Prostate gland (tissue), 2 donors: ENCODE measurements around the gene CACNA2D4. TPM values are rescaled to one million over a fixed set of nuclear protein-coding genes. Genes with fewer than 3 reads are reported as not detected.

Experiments used
- DNase-seq: peaks from one replicate; pipeline ENCODE4 v3.0.0-alpha.2; 2019; ENCODE audit warnings: low spot score
- H3K27ac ChIP-seq, 2 donors: fragments of 200-600 bp; sonication (generic); 2 replicates each; pipeline ENCODE4 v1.5.1; 2017 to 2019
- H3K27me3 ChIP-seq: fragments of 200-600 bp; sonication (generic); replicated peaks from 2 replicates; pipeline ENCODE4 v1.5.1; 2019; ENCODE audit not compliant: insufficient read depth
- H3K36me3 ChIP-seq, 2 donors: fragments of 200-600 bp; sonication (generic); 1 replicate in 1 of 2; 2 replicates in 1 of 2; pipeline versions ENCODE4 v1.5.1 to v1.8.1; 2017 to 2019
- H3K4me1 ChIP-seq: fragments of 200-600 bp; sonication (generic); replicated peaks from 2 replicates; pipeline ENCODE4 v1.5.1; 2019
- H3K4me3 ChIP-seq, 2 donors: fragments of 200-600 bp; sonication (generic); 2 replicates each; pipeline ENCODE4 v1.5.1; 2017 to 2019
- H3K9me3 ChIP-seq: fragments of 200-600 bp; sonication (generic); 2 replicates; pipeline ENCODE4 v1.5.1; 2017
- CTCF ChIP-seq, 4 experiments: fragments of 200-600 bp in 2 of 4; fragments of 450-650 bp in 2 of 4; sonication (generic) in 2 of 4; IDR thresholded peaks; 1 replicate in 3 of 4; 2 replicates in 1 of 4; pipeline ENCODE4 v1.5.1; 2016 to 2019; ENCODE audit warnings: antibody characterized with exemption in 4 of 4, mild to moderate bottlenecking in 2 of 4, moderate library complexity in 2 of 4
- POLR2A ChIP-seq: fragments of 450-650 bp; IDR thresholded peaks from one replicate; pipeline ENCODE4 v1.6.1; 2016; ENCODE audit warnings: antibody characterized with exemption, mild to moderate bottlenecking
- POLR2AphosphoS5 ChIP-seq: sonication (generic); formaldehyde crosslinking; IDR thresholded peaks from one replicate; pipeline ENCODE4 v1.6.1; 2017; ENCODE audit warnings: antibody characterized with exemption
- WGBS: methylation state at CpG from one replicate; pipeline ENCODE4 v1.1.5; 2018; 5-methylcytosine and 5-hydroxymethylcytosine counted together
- intact Hi-C: fragments of 100-400 bp; cut with DNase I; formaldehyde crosslinking; loops from one replicate; pipeline ENCODE4 v1.14.2; 2022
- total RNA-seq, 2 donors: library from RNA; depleted of rRNA; stranded (reverse); fragments of >200 nt; gene quantifications; one replicate each; pipeline ENCODE4 v1.1.0, GENCODE V29; 2016

The CACNA2D4 gene
- total RNA-seq, 2 donors from 2014 or later = 1.4 to 9.4 TPM

- Histone ChIP-seq H3K9me3 (no peaks in the 10 kb centered on the region), H3K27me3 (no peaks in the 10 kb centered on the region), H3K4me3 (no peak overlapping the region), H3K27ac (no peak overlapping the region), H3K4me1 (no peaks in the 10 kb centered on the region), H3K36me3 (no peaks in the 10 kb centered on the region)
- intact Hi-C loops = no loop called here
- no peak for TF ChIP-seq POLR2A
- TF ChIP-seq POLR2AphosphoS5 = no peak
- no peak for TF ChIP-seq CTCF (IDR thresholded peaks at IDR 0.05)
- DNase-seq = no peak
- WGBS = 91% methylated on average over 10 of the region's 10 CpGs
Observed at GRCh38 chr12:1869145-1869544, 49.3 kb downstream of the CACNA2D4 start.

GRCh38 chr12:1865284-1865866, 53.1 kb downstream of the CACNA2D4 start:
- DNase-seq = no peak

GRCh38 chr12:1864867-1865266, 53.6 kb downstream of the CACNA2D4 start:
- TF ChIP-seq POLR2AphosphoS5 (no peak), CTCF (IDR thresholded peaks at IDR 0.05) (no peak), POLR2A (no peak)
- no peak for DNase-seq
- Histone ChIP-seq H3K27me3 (no peaks in the 10 kb centered on the region), H3K9me3 (no peaks in the 10 kb centered on the region), H3K4me1 (no peaks in the 10 kb centered on the region), H3K27ac (no peak overlapping the region), H3K4me3 (no peak overlapping the region), H3K36me3 (no peaks in the 10 kb centered on the region)
- WGBS = 75% methylated on average over 34 of the region's 37 CpGs
- intact Hi-C loops = no loop called here

More at GRCh38 chr12:1865284-1865866, 53.1 kb downstream of the CACNA2D4 start:
- Histone ChIP-seq H3K36me3 (no peaks in the 10 kb centered on the region), H3K9me3 (no peaks in the 10 kb centered on the region), H3K27me3 (no peaks in the 10 kb centered on the region), H3K27ac (no peak overlapping the region), H3K4me1 (no peaks in the 10 kb centered on the region), H3K4me3 (no peak overlapping the region)
- intact Hi-C loops = no loop called here
- no peak for TF ChIP-seq POLR2A
- TF ChIP-seq POLR2AphosphoS5 = no peak
- no peak for TF ChIP-seq CTCF (IDR thresholded peaks at IDR 0.05)
- 88% methylated on average over 32 of the region's 32 CpGs for WGBS

- intact Hi-C loops = no loop called here
- no peaks in the 10 kb centered on the region for H3K36me3 ChIP-seq
- H3K9me3 ChIP-seq = no peaks in the 10 kb centered on the region
- WGBS = 66% methylated on average over 27 of the region's 27 CpGs
- H3K27me3 ChIP-seq = no peaks in the 10 kb centered on the region
- TF ChIP-seq CTCF (IDR thresholded peaks at IDR 0.05) (no peak), POLR2AphosphoS5 (no peak), POLR2A (no peak)
- DNase-seq = no peak
- H3K27ac ChIP-seq = no peak overlapping the region
- no peak overlapping the region for H3K4me3 ChIP-seq
- no peaks in the 10 kb centered on the region for H3K4me1 ChIP-seq
Observed at GRCh38 chr12:1864456-1864855, 54.0 kb downstream of the CACNA2D4 start.

GRCh38 chr12:1863823-1864222, 54.6 kb downstream of the CACNA2D4 start:
- H3K4me1 ChIP-seq = no peaks in the 10 kb centered on the region
- WGBS = 81% methylated on average over 16 of the region's 16 CpGs
- intact Hi-C loops = no loop called here
- H3K4me3 ChIP-seq = no peak overlapping the region
- H3K27me3 ChIP-seq = no peaks in the 10 kb centered on the region
- no peaks in the 10 kb centered on the region for H3K9me3 ChIP-seq
- DNase-seq = no peak
- H3K36me3 ChIP-seq = no peaks in the 10 kb centered on the region
- no peak overlapping the region for H3K27ac ChIP-seq
- TF ChIP-seq CTCF (IDR thresholded peaks at IDR 0.05) (no peak), POLR2AphosphoS5 (no peak), POLR2A (no peak)
